GM18861 (cell line): ENCODE results near the gene OPHN1.
"Not testable (repeated sequence)": the region's sequence is repeated elsewhere in the genome, so short reads cannot be mapped to it uniquely, and the experiment has no call there.

Experiments used
- ATAC-seq: cut with Tn5 transposase; IDR thresholded peaks from one replicate; pipeline ENCODE4 v1.9.1; 2021; ENCODE audit not compliant: unreplicated experiment

OPHN1 gene

GRCh38 chrX:68083510-68083909, 349.8 kb downstream of the OPHN1 start:
- ATAC-seq, result no peak

- no peak for ATAC-seq
Observed at GRCh38 chrX:68079961-68080360, 353.3 kb downstream of the OPHN1 start.

- ATAC-seq, result not testable (repeated sequence)
Observed at GRCh38 chrX:68078801-68079200, 354.5 kb downstream of the OPHN1 start.

- no peak for ATAC-seq
Observed at GRCh38 chrX:68077378-68077777, 355.9 kb downstream of the OPHN1 start.

GRCh38 chrX:68072041-68072440, 361.3 kb downstream of the OPHN1 start:
- no peak for ATAC-seq

- ATAC-seq, result not testable (repeated sequence)
Observed at GRCh38 chrX:68070119-68070518, 363.2 kb downstream of the OPHN1 start.

GRCh38 chrX:68061206-68061535, 372.1 kb downstream of the OPHN1 start:
- ATAC-seq, result no peak

- ATAC-seq, result no peak
Observed at GRCh38 chrX:68060506-68061205, 372.6 kb downstream of the OPHN1 start.

- ATAC-seq, result no peak
Observed at GRCh38 chrX:68059469-68059868, 373.8 kb downstream of the OPHN1 start.

GRCh38 chrX:68049466-68049865, 383.8 kb downstream of the OPHN1 start:
- ATAC-seq, result no peak

GRCh38 chrX:68048774-68049173, 384.5 kb downstream of the OPHN1 start:
- ATAC-seq, result no peak

GRCh38 chrX:68045008-68045577, 388.2 kb downstream of the OPHN1 start:
- no peak for ATAC-seq

- ATAC-seq, result no peak
Observed at GRCh38 chrX:68043713-68044438, 389.4 kb downstream of the OPHN1 start.

- no peak for ATAC-seq
Observed at GRCh38 chrX:68041110-68041509, 392.2 kb downstream of the OPHN1 start.

- no peak for ATAC-seq
Observed at GRCh38 chrX:68018248-68019203, 414.8 kb downstream of the OPHN1 start.

GRCh38 chrX:67998540-67998939, 434.8 kb downstream of the OPHN1 start:
- ATAC-seq, result no peak
